HepG2 (cell line): ENCODE data around the gene IL2. TPM values are rescaled to one million over a fixed set of nuclear protein-coding genes. Genes with fewer than 3 reads are reported as not detected.

Experiments
- ATAC-seq: fragments of 200-7000 bp; cut with Tn5 transposase; 3 replicates; pipeline ENCODE4 v1.9.1; 2020; ENCODE audit warnings: mild to moderate bottlenecking, moderate library complexity
- BruUV-seq: library from RNA; stranded (reverse); fragments of 400-500 nt; replicated peaks from 2 replicates; lab custom pipeline; 2021; lab: Mats Ljungman, UMichigan
- CTCF ChIA-PET: fragments of 300-600 bp; formaldehyde crosslinking; extraction: SDS; loops from one replicate; lab custom pipeline; 2021; ENCODE audit warnings: low total read pairs, inconsistent platforms, low intra/inter-chr PET ratio; lab: Yijun Ruan, JAX
- POLR2A ChIA-PET: fragments of 350-600 bp; sonication (Branson Sonifier 250); formaldehyde crosslinking; loops from one replicate; lab custom pipeline; 2020; ENCODE audit warnings: antibody characterized with exemption, inconsistent platforms; lab: Yijun Ruan, JAX
- DNase-seq: peaks from one replicate; pipeline ENCODE4 v3.0.0-alpha.2; 2015; ENCODE audit warnings: low spot score
- FAIRE-seq: peaks from 3 replicates; lab custom pipeline; 2011; peaks lifted over from hg19 to GRCh38; lab: Jason Lieb, UNC
- H2AFZ ChIP-seq: one replicate; pipeline ENCODE4 v1.6.1; 2011; ENCODE audit warnings: low read length, inconsistent platforms
- H3K27ac ChIP-seq: fragments of 300-600 bp; 3 replicates; pipeline ENCODE4 v1.8.0; 2011; ENCODE audit warnings: mixed run types, mild to moderate bottlenecking, mixed read lengths, low read length, inconsistent platforms; ENCODE audit not compliant: insufficient read depth; ENCODE audit errors: extremely low read length
- H3K27me3 ChIP-seq, 2 experiments: fragments of 200-600 bp in 1 of 2; 2 replicates in 1 of 2; 3 replicates in 1 of 2; pipeline versions ENCODE4 v1.6.0 to v1.8.0; 2011; ENCODE audit warnings: low read length in 2 of 2, mild to moderate bottlenecking in 2 of 2, moderate library complexity in 2 of 2, inconsistent platforms in 1 of 2; ENCODE audit not compliant: insufficient read depth in 2 of 2, control insufficient read depth in 1 of 2
- H3K36me3 ChIP-seq, 2 experiments: fragments of 200-600 bp in 1 of 2; replicated peaks in 1 of 2; 2 replicates in 1 of 2; 3 replicates in 1 of 2; pipeline versions ENCODE4 v1.5.1 to v1.8.0; 2011; ENCODE audit warnings: low read length in 2 of 2, inconsistent platforms in 1 of 2; ENCODE audit not compliant: insufficient read depth in 2 of 2, control insufficient read depth in 1 of 2
- H3K4me1 ChIP-seq: 2 replicates; pipeline ENCODE4 v1.5.1; 2012; ENCODE audit warnings: low read length, inconsistent platforms; ENCODE audit not compliant: insufficient read depth
- H3K4me2 ChIP-seq: 2 replicates; pipeline ENCODE4 v1.6.0; 2011; ENCODE audit warnings: low read depth, low read length, inconsistent platforms
- H3K4me3 ChIP-seq, 3 experiments: fragments of 200-600 bp in 1 of 3; sonication (generic), shearing (Covaris generic) in 1 of 3; replicated peaks in 1 of 3; 2 replicates each; pipeline ENCODE4 v1.5.1; 2011 to 2016; ENCODE audit warnings: low read length in 3 of 3, inconsistent platforms in 2 of 3, low read depth in 2 of 3, mild to moderate bottlenecking in 2 of 3, control low read depth in 1 of 3, mixed read lengths in 1 of 3; ENCODE audit not compliant: insufficient read depth in 1 of 3
- H3K79me2 ChIP-seq: one replicate; pipeline ENCODE4 v1.6.1; 2011; ENCODE audit warnings: low read length, inconsistent platforms; ENCODE audit not compliant: insufficient read depth
- H3K9ac ChIP-seq: 2 replicates; pipeline ENCODE4 v1.6.0; 2011; ENCODE audit warnings: mild to moderate bottlenecking, low read depth, low read length, inconsistent platforms; ENCODE audit not compliant: insufficient read depth
- H3K9me3 ChIP-seq: 2 replicates; pipeline ENCODE4 v1.5.1; 2012; ENCODE audit warnings: mild to moderate bottlenecking, low read length
- H4K20me1 ChIP-seq: 2 replicates; pipeline ENCODE4 v1.6.0; 2011; ENCODE audit warnings: inconsistent platforms, mild to moderate bottlenecking, low read length, moderate library complexity; ENCODE audit not compliant: insufficient read depth
- ETS1 ChIP-seq: sonication (generic); formaldehyde crosslinking; IDR thresholded peaks from 2 replicates; pipeline ENCODE4 v1.4.0; 2020; ENCODE audit warnings: missing genetic modification reagents
- REXO4 ChIP-seq: sonication (generic); formaldehyde crosslinking; IDR thresholded peaks from 2 replicates; pipeline ENCODE4 v1.8.0; 2022; ENCODE audit warnings: missing genetic modification reagents, mild to moderate bottlenecking, borderline replicate concordance
- ZKSCAN8 ChIP-seq: IDR thresholded peaks from 2 replicates; pipeline ENCODE4 v1.6.1; 2016; ENCODE audit warnings: borderline replicate concordance, missing genetic modification reagents, missing compliant biosample characterization
- in situ Hi-C: cut with HindIII; loops from 2 replicates; pipeline ENCODE4 v1.10.0; 2017; ENCODE audit warnings: low pct_unique_long_range_greater_than_20kb; ENCODE audit not compliant: extremely low pct_ligation_motif_present
- intact Hi-C: fragments of 100-400 bp; cut with micrococcal nuclease; formaldehyde crosslinking; loops from one replicate; pipeline ENCODE4 v1.10.0; 2022; ENCODE audit not compliant: unreplicated experiment
- polyA plus RNA-seq, 8 experiments: library from polyadenylated mRNA; depleted of rRNA in 3 of 8; stranded (reverse) in 7 of 8; unstranded in 1 of 8; fragments of >200 nt; fragmentation: Illumina TruSeq in 4 of 8; extraction: Trizol in 4 of 8; gene quantifications; 2 replicates each; pipeline versions ENCODE4 v1.2.1 to v1.2.3, GENCODE V29; 2011 to 2016; ENCODE audit warnings: low read depth in 4 of 8, missing spikeins in 1 of 8, mixed read lengths in 1 of 8; ENCODE audit not compliant: insufficient read depth in 1 of 8
- total RNA-seq, 5 experiments: library from RNA; depleted of rRNA; stranded (reverse); fragments of >200 nt; fragmentation: Illumina TruSeq; extraction: Trizol; gene quantifications; 2 replicates each; pipeline ENCODE4 v1.2.3, GENCODE V29; 2016; ENCODE audit warnings: low read depth in 1 of 5
- TF ChIP-seq, protein P1 (sequence below): sonication (generic); formaldehyde crosslinking; IDR thresholded peaks from 2 replicates; pipeline ENCODE4 v1.4.0; 2020; ENCODE audit warnings: mild to moderate bottlenecking, missing genetic modification reagents
- TF ChIP-seq, protein P2 (sequence below): sonication (generic); formaldehyde crosslinking; IDR thresholded peaks from 2 replicates; pipeline ENCODE4 v1.5.0; 2020; ENCODE audit warnings: mild to moderate bottlenecking, missing genetic modification reagents, moderate library complexity

Gene IL2
- total and polyA plus RNA-seq, 2 of the 13 experiments (the other 11 are each of a cell fraction or from before 2014, with no cell fraction given), result not detected

- no peaks in the 10 kb centered on the region for H3K36me3 ChIP-seq
- CTCF ChIA-PET, result no interaction called here
- peak; percentile 1 for DNase-seq
- no peaks in the 10 kb centered on the region for H3K79me2 ChIP-seq
- no peak overlapping the region for H3K4me2 ChIP-seq
- no peak for FAIRE-seq
- H4K20me1 ChIP-seq, result no peaks in the 10 kb centered on the region
- no peaks in the 10 kb centered on the region for H3K27me3 ChIP-seq
- H3K4me1 ChIP-seq, result no peaks in the 10 kb centered on the region
- intact Hi-C loops (no loop called here), in situ Hi-C loops (no loop called here)
- TF ChIP-seq, protein P1, sequence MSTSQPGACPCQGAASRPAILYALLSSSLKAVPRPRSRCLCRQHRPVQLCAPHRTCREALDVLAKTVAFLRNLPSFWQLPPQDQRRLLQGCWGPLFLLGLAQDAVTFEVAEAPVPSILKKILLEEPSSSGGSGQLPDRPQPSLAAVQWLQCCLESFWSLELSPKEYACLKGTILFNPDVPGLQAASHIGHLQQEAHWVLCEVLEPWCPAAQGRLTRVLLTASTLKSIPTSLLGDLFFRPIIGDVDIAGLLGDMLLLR, result no peak
- TF ChIP-seq REXO4 (CRISPR knock-in tag), result no peak
- no peak for TF ChIP-seq ZKSCAN8 (CRISPR knock-in tag)
- TF ChIP-seq, protein P2, sequence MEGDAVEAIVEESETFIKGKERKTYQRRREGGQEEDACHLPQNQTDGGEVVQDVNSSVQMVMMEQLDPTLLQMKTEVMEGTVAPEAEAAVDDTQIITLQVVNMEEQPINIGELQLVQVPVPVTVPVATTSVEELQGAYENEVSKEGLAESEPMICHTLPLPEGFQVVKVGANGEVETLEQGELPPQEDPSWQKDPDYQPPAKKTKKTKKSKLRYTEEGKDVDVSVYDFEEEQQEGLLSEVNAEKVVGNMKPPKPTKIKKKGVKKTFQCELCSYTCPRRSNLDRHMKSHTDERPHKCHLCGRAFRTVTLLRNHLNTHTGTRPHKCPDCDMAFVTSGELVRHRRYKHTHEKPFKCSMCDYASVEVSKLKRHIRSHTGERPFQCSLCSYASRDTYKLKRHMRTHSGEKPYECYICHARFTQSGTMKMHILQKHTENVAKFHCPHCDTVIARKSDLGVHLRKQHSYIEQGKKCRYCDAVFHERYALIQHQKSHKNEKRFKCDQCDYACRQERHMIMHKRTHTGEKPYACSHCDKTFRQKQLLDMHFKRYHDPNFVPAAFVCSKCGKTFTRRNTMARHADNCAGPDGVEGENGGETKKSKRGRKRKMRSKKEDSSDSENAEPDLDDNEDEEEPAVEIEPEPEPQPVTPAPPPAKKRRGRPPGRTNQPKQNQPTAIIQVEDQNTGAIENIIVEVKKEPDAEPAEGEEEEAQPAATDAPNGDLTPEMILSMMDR (CRISPR knock-in tag), result peak; percentile 34
- no peak for TF ChIP-seq ETS1 (CRISPR knock-in tag)
- H3K27ac ChIP-seq, result no peak overlapping the region
- ATAC-seq, result no peak; the same call in 2 of the 3 replicates
- no peaks in the 10 kb centered on the region for H3K9me3 ChIP-seq
- no TSS peak for BruUV-seq
- no peak overlapping the region for H3K9ac ChIP-seq
- POLR2A ChIA-PET, result no interaction called here
- H2AFZ ChIP-seq, result no peak overlapping the region
- no peak overlapping the region for H3K4me3 ChIP-seq
Observed at GRCh38 chr4:122450847-122451246, 5.7 kb downstream of the IL2 start.
